ENCODE measurements around the gene TMEM72.

The TMEM72 gene

GRCh38 chr10:44895280-44895679, 15.9 kb upstream of the TMEM72 start:
- DNase-seq (ENCODE audit: low spot score): no peak
- ChIA-PET POLR2A (ENCODE audit: low non-redundant PET) (no interaction called here), CTCF (interaction anchor here (0.6 kb wide), 1 partner anchor 9 kb away, joined by 3 read pairs; no protein-coding TSS in a partner anchor)
- TF ChIP-seq CTCF (conservative IDR thresholded peaks at IDR 0.05; ENCODE audit: low read depth): no peak
- H3K27ac ChIP-seq: no peak overlapping the region

- no peak overlapping the region for H3K27ac ChIP-seq
- CTCF ChIA-PET: interaction anchor here (0.6 kb wide), 1 partner anchor 195 kb away, joined by 6 read pairs; no protein-coding TSS in a partner anchor
- POLR2A ChIA-PET (ENCODE audit: low non-redundant PET): no interaction called here
- DNase-seq (ENCODE audit: low spot score): no peak
- no peak for TF ChIP-seq CTCF (conservative IDR thresholded peaks at IDR 0.05; ENCODE audit: low read depth)
Observed at GRCh38 chr10:44897049-44897448, 14.1 kb upstream of the TMEM72 start.

- ChIA-PET POLR2A (ENCODE audit: low non-redundant PET) (no interaction called here), CTCF (no interaction called here)
- no peak for TF ChIP-seq CTCF (conservative IDR thresholded peaks at IDR 0.05; ENCODE audit: low read depth)
- no peak for DNase-seq (ENCODE audit: low spot score)
- no peak overlapping the region for H3K27ac ChIP-seq
Observed at GRCh38 chr10:44898665-44899064, 12.5 kb upstream of the TMEM72 start.

GRCh38 chr10:44899450-44900080, 11.6 kb upstream of the TMEM72 start:
- no peak overlapping the region for H3K27ac ChIP-seq
- CTCF ChIA-PET: interaction anchor here (0.7 kb wide), 1 partner anchor 513 kb away, joined by 3 read pairs; no protein-coding TSS in a partner anchor
- DNase-seq (ENCODE audit: low spot score): no peak
- no peak for TF ChIP-seq CTCF (conservative IDR thresholded peaks at IDR 0.05; ENCODE audit: low read depth)
- POLR2A ChIA-PET (ENCODE audit: low non-redundant PET): no interaction called here

GRCh38 chr10:44902941-44903545, 8.1 kb upstream of the TMEM72 start:
- ChIA-PET CTCF (interaction anchor here (0.7 kb wide), 1 partner anchor 837 kb away, joined by 3 read pairs; no protein-coding TSS in a partner anchor), POLR2A (ENCODE audit: low non-redundant PET) (no interaction called here)
- DNase-seq (ENCODE audit: low spot score): no peak
- no peak for TF ChIP-seq CTCF (conservative IDR thresholded peaks at IDR 0.05; ENCODE audit: low read depth)
- no peak overlapping the region for H3K27ac ChIP-seq

GRCh38 chr10:44906486-44906885, 4.7 kb upstream of the TMEM72 start:
- no peak overlapping the region for H3K27ac ChIP-seq
- DNase-seq (ENCODE audit: low spot score): no peak
- no peak for TF ChIP-seq CTCF (conservative IDR thresholded peaks at IDR 0.05; ENCODE audit: low read depth)
- ChIA-PET CTCF (no interaction called here), POLR2A (ENCODE audit: low non-redundant PET) (no interaction called here)

Data from RWPE1 (cell line).